Naive B cell (primary cell): Measurements from ENCODE around the gene GUK1. TPM values are rescaled to one million over a fixed set of nuclear protein-coding genes. Genes with fewer than 3 reads are reported as not detected.
A peak's percentile ranks its signal among the peaks of the same experiment; 100 is the strongest.
"Not testable (repeated sequence)": the region's sequence is repeated elsewhere in the genome, so short reads cannot be mapped to it uniquely, and the experiment has no call there.

Experiments used
- ATAC-seq, 2 donors: fragments of 150-1000 bp; cut with Tn5 transposase; 2 replicates each; pipeline ENCODE4 v1.10.0; 2021; ENCODE audit warnings: low read depth in 2 of 2, mild to moderate bottlenecking in 2 of 2, moderate library complexity in 2 of 2
- DNase-seq: peaks from one replicate; pipeline ENCODE4 v3.0.0; 2022
- H3K27ac Mint-ChIP-seq, 6 donors: one replicate each; pipeline ENCODE4 v1.8.0; 2020 to 2022; ENCODE audit warnings: mild to moderate bottlenecking in 6 of 6, mixed read lengths in 6 of 6, moderate library complexity in 5 of 6, inconsistent platforms in 2 of 6
- H3K27me3 Mint-ChIP-seq, 3 donors: one replicate each; pipeline ENCODE4 v1.8.0; 2021 to 2022; ENCODE audit warnings: mixed read lengths in 3 of 3, mild to moderate bottlenecking in 1 of 3
- H3K36me3 Mint-ChIP-seq, 2 donors: one replicate each; pipeline ENCODE4 v1.8.0; 2020 to 2022; ENCODE audit warnings: mixed read lengths in 2 of 2, inconsistent platforms in 1 of 2, mild to moderate bottlenecking in 1 of 2
- H3K4me1 Mint-ChIP-seq, 3 donors: one replicate each; pipeline ENCODE4 v1.8.0; 2020 to 2022; ENCODE audit warnings: mixed read lengths in 3 of 3, inconsistent platforms in 1 of 3, mild to moderate bottlenecking in 1 of 3, moderate library complexity in 1 of 3
- H3K4me3 Mint-ChIP-seq, 8 donors: one replicate each; pipeline ENCODE4 v1.8.0; 2020 to 2022; ENCODE audit warnings: mild to moderate bottlenecking in 8 of 8, mixed read lengths in 8 of 8, moderate library complexity in 8 of 8, inconsistent platforms in 2 of 8
- H3K9me3 Mint-ChIP-seq, 7 donors: one replicate each; pipeline ENCODE4 v1.8.0; 2020 to 2022; ENCODE audit warnings: mixed read lengths in 7 of 7, mild to moderate bottlenecking in 5 of 7, inconsistent platforms in 2 of 7, moderate library complexity in 1 of 7
- polyA plus RNA-seq, 6 donors: library from polyadenylated mRNA; unstranded; fragments of 300-500 nt; fragmentation: Illumina TruSeq; gene quantifications; one replicate each; pipeline ENCODE4 v1.2.3, GENCODE V29; 2021; ENCODE audit warnings: low read depth in 6 of 6

The GUK1 gene
- polyA plus RNA-seq, 6 donors from 2014 or later, result 190 to 350 (median 220) TPM

DNA sequence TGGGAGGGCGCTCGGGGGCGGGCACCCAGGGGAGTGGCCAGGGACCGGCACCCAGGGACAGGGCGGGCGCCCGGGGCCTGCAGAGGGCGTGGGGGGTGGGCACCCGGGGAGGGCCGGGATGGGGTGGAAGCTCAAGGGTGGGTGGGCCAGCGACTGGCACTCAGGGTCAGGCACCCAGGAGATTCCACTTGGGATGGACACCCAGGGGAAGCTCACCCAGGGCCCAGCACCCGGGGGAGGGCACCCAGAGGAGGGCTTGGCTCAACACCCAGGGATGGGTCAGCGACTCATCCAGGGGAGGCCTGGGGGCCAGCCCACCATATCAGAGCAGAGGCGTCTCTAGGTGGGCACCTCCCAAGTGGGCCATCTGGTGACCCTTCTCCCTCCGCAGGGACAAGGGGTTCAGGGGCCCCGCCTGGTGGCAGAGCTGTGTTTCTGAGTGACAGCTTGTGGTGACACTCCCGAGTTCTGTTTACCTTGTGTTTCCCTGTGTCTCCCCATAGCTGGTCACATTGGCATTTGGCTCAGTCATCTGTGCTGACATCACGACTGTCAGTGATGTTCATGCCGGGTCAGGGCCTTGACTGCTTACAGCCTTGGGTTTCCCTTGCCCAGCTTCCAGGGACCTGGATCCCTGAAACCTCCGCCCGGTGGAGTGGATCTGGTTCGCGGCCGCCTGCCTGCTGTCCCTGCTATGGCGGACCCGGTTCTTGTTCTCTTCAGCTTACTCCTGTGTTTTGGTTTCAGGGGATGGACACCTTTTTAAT is 26.3 kb downstream of the GUK1 start:
- Mint-ChIP-seq H3K27me3 (no peaks in the 10 kb centered on the region), H3K4me3 (peak overlapping the region; percentile 86 to 94 (median 88)), H3K27ac (peak overlapping the region; percentile 95 to 99 (median 96)), H3K4me1 (peaks cover 27 to 42% (median 39%) of the 10 kb centered on the region in 3 donors), H3K36me3 (no peaks in the 10 kb centered on the region), H3K9me3 (no peaks in the 10 kb centered on the region)
- DNase-seq (peak; percentile 63), ATAC-seq (peak; percentile 23)

GRCh38 chr1:228168563-228169270 is 28.6 kb downstream of the GUK1 start:
- no peaks in the 10 kb centered on the region for H3K9me3 Mint-ChIP-seq
- peak overlapping the region in 2 of 8 donors; percentile 21 to 74 for H3K4me3 Mint-ChIP-seq
- H3K36me3 Mint-ChIP-seq, result no peaks in the 10 kb centered on the region
- peaks cover 35 to 50% (median 47%) of the 10 kb centered on the region in 3 donors for H3K4me1 Mint-ChIP-seq
- H3K27me3 Mint-ChIP-seq, result no peaks in the 10 kb centered on the region
- ATAC-seq (no peak), DNase-seq (no peak)
- H3K27ac Mint-ChIP-seq, result peak overlapping the region; percentile 66 to 96 (median 78)

DNA sequence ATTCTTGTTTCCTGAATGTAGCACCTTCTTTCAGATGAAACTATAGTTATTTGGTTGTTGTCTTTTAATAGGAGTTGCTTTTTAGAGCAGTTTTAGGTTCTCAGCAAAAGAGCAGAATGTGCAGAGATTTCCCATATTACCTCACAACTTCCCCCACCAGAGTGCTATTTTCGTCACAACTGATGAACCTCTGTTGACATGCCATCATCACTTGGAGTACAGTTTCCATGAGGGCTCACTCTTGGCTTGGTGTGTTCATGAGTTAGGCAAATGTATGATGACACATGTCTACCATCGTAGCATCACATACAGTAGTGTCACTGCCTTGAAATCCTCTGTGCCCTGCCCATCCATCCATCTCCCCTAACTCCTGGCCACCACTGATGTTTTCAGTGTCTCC is 29.3 kb downstream of the GUK1 start:
- peaks cover 29 to 46% (median 41%) of the 10 kb centered on the region in 3 donors for H3K4me1 Mint-ChIP-seq
- ATAC-seq (no peak), DNase-seq (no peak)
- H3K36me3 Mint-ChIP-seq, result no peaks in the 10 kb centered on the region
- H3K27ac Mint-ChIP-seq, result peak overlapping the region in 4 of 6 donors; percentile 37 to 95 (median 76)
- peak overlapping the region in 2 of 8 donors; percentile 21 to 74 for H3K4me3 Mint-ChIP-seq
- H3K9me3 Mint-ChIP-seq, result no peaks in the 10 kb centered on the region
- H3K27me3 Mint-ChIP-seq, result no peaks in the 10 kb centered on the region

DNA sequence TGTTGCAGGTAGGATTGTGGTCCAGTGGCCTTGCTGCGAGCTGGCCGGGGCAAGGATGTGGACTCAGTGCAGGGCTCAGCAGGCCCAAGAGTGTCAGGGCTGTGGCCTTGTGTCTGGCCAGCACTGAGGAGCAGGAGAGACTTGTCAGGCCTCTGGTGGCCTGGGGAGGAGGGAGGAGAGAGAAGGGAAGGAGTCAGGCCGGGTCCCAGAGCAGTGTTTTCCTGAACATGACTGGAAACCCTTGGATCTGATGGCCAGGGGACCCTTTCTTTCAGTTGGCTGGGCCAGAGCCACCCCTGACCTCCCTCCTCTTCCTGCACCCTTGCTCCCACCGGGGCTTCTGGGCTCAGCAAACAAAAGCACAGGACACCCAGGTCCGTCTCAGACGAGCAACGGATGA is 30.6 kb downstream of the GUK1 start:
- no peaks in the 10 kb centered on the region for H3K9me3 Mint-ChIP-seq
- no peak for ATAC-seq

DNA sequence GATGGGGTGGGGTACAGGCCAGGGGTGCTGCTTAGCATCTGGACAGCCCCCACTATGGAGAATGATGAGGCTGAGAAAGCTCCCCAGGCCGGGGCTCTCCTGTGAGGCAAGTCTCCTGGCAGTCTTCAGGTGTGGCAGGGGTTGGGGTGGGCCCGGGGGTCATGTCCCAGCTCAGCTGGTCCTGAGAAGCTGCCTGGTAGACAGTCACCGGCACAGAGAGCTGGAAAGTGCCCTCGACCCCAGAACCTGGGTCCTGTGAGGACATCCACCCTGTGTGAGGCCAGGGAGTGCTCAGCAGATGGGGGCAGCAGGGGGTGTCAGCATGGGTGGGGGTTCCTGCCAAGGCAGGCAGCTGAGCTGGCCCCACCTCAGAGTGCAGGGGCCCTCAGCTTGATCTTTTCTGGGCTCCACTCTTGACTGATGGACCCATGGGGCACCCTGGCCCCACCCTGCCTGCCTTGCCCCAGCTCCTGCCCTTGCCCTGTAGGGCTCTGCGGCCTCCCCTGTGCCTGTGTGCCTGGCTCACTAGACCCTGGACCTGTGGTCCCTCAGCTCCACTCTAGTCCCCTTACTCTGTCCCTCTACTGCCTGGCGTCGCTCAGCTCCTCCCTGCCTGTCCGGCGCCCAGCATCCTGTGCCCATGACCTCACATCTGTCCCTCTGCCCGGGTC is 31.3 kb downstream of the GUK1 start:
- Mint-ChIP-seq H3K9me3 (no peaks in the 10 kb centered on the region), H3K27me3 (no peaks in the 10 kb centered on the region)
- DNase-seq, result no peak

More for the DNA sequence above, 30.6 kb downstream of the GUK1 start:
- H3K27ac Mint-ChIP-seq, result peak overlapping the region in 2 of 6 donors; percentile 79 to 95
- DNase-seq, result no peak
- no peaks in the 10 kb centered on the region for H3K27me3 Mint-ChIP-seq
- no peaks in the 10 kb centered on the region for H3K36me3 Mint-ChIP-seq
- peak overlapping the region in 1 of 8 donors; percentile 42 for H3K4me3 Mint-ChIP-seq
- H3K4me1 Mint-ChIP-seq, result peaks cover 20 to 36% (median 31%) of the 10 kb centered on the region in 3 donors

DNA sequence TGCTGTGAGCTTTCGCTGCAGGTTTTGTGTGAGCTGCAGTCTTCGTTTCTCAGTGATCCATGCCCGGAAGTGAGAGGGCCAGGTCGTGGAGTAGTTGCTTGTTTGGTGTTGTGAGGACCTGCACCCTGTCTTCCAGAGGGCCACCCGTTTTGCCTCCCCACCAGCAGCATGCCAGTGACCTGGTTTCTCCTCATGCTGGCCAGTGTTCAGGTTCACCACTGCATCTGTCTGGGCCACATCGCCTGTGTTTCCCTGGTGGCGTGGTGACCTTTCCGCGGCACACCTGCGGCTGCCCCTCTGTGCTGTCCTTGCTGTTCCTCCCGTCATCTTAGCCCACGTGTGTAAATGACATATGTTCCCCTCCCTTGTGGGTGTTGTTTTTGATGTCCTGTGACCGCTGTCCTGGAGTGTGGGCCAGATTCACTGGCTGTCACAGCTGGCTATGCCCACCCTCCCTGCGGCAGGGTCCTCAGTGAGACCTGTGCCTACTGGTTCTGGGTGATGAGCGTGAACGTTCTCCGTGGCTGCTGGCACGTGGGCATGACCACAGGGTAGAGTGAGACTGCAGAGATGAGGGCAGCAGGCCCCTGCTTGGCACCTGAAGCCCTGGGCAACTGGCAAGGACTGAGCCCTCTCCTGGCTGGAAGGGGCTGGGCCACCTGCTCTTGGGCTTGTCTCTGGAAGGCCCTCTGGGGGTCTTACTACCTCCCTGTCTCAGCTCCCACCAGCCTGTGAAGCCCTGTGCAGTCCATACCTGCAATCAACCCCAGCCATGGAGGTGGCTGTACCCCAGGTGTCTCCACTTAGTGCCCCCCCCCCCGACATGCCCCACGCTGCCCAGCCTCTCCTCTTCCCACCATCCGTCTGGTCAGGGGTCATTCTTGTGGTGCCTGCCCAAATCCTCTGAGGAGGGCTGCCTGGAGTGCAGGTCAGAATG is 32.8 kb downstream of the GUK1 start:
- Mint-ChIP-seq H3K27ac (peak overlapping the region in 1 of 6 donors; percentile 57), H3K4me1 (peaks cover 18 to 26% (median 25%) of the 10 kb centered on the region in 3 donors), H3K27me3 (no peaks in the 10 kb centered on the region), H3K9me3 (no peaks in the 10 kb centered on the region), H3K36me3 (no peaks in the 10 kb centered on the region), H3K4me3 (peak overlapping the region in 1 of 8 donors; percentile 24)
- DNase-seq (no peak), ATAC-seq (no peak)

More for the DNA sequence above, 31.3 kb downstream of the GUK1 start:
- Mint-ChIP-seq H3K27ac (peak overlapping the region in 2 of 6 donors; percentile 57 to 64), H3K4me3 (peak overlapping the region in 2 of 8 donors; percentile 7 to 47), H3K4me1 (peaks cover 20 to 36% (median 31%) of the 10 kb centered on the region in 3 donors), H3K36me3 (no peaks in the 10 kb centered on the region)
- no peak for ATAC-seq

DNA sequence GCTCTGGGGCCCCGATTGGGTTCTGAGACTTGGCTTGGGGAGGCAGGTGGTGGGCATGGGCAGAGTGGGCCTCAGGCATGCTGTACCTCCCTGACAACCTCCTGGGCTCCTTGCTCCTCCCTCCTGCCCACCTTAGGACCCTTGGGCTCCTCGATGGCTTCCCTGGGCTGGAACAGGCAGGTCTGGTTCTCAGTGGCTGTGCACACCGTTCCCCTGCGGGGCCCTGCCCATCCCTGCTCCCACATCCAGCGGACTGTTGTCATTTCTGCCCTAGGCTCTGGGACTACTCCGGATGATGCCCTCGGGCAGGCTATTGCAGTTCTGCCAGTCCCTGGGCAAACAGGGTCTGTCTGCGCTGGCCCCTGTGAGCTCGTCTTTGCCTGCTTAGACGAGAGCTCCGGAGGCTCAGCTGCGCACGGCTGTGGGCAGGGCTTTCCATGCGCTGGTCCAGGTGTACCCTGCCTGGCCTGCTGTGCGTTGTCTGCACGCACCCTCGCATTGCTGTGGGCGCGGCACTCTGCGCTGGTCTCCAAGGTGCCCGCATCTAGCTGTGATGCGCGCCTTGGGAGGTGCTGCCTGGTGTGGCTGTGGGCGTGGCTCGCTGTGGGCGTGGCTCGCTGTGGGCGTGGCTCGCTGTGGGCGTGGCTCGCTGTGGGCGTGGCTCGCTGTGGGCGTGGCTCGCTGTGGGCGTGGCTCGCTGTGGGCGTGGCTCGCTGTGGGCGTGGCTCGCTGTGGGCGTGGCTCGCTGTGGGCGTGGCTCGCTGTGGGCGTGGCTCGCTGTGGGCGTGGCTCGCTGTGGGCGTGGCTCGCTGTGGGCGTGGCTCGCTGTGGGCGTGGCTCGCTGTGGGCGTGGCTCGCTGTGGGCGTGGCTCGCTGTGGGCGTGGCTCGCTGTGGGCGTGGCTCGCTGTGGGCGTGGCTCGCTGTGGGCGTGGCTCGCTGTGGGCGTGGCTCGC is 33.7 kb downstream of the GUK1 start:
- Mint-ChIP-seq H3K4me1 (peaks cover 19 to 27% (median 20%) of the 10 kb centered on the region in 3 donors), H3K27ac (peak overlapping the region in 1 of 6 donors; percentile 42)
- H3K27me3 Mint-ChIP-seq, H3K9me3 Mint-ChIP-seq, DNase-seq, H3K36me3 Mint-ChIP-seq, H3K4me3 Mint-ChIP-seq: not testable (repeated sequence)
- ATAC-seq, result peak in 1 of 2 donors; percentile 40

- no peak for DNase-seq
- Mint-ChIP-seq H3K4me3 (no peak overlapping the region), H3K27ac (peak overlapping the region in 3 of 6 donors; percentile 28 to 47 (median 34)), H3K9me3 (no peaks in the 10 kb centered on the region), H3K36me3 (peaks cover 0 to 5% of the 10 kb centered on the region in 2 donors), H3K4me1 (peaks cover 15 to 21% (median 15%) of the 10 kb centered on the region in 3 donors), H3K27me3 (no peaks in the 10 kb centered on the region)
- peak in 1 of 2 donors; percentile 39 for ATAC-seq
These were observed 34.6 kb downstream of the GUK1 start for GRCh38 chr1:228174482-228175315.

GRCh38 chr1:228175316-228176023 is 35.4 kb downstream of the GUK1 start:
- Mint-ChIP-seq H3K27me3 (no peaks in the 10 kb centered on the region), H3K27ac (peak overlapping the region in 2 of 6 donors; percentile 28 to 62), H3K9me3 (no peaks in the 10 kb centered on the region), H3K36me3 (peaks cover 0 to 5% of the 10 kb centered on the region in 2 donors), H3K4me3 (no peak overlapping the region), H3K4me1 (peaks cover 12 to 19% (median 15%) of the 10 kb centered on the region in 3 donors)
- ATAC-seq, result no peak
- no peak for DNase-seq

DNA sequence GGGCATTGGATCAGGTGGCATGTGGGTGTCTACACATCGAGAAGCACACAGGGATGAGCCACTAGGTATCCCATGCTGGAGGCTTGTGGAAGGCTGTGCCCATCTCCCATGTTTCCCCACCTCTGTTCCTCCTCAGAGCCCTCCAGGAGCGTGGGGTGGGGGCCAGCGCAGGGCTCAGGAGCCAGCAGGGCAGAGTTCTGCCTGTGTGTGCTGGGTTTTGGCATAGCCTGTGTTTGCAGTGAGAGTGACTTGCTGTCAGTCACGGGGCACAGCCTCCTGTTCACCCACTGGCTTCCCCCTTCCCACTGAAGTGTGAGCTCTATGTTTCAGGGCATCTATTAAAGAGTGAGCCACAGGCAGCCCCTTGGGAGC is 35.9 kb downstream of the GUK1 start:
- Mint-ChIP-seq H3K27ac (peak overlapping the region in 1 of 6 donors; percentile 62), H3K4me1 (peaks cover 10 to 19% (median 15%) of the 10 kb centered on the region in 3 donors), H3K27me3 (no peaks in the 10 kb centered on the region), H3K9me3 (no peaks in the 10 kb centered on the region), H3K36me3 (peaks cover 0 to 5% of the 10 kb centered on the region in 2 donors), H3K4me3 (no peak overlapping the region)
- DNase-seq (no peak), ATAC-seq (no peak)
